ENCODE results near the gene TTC24.

DNA sequence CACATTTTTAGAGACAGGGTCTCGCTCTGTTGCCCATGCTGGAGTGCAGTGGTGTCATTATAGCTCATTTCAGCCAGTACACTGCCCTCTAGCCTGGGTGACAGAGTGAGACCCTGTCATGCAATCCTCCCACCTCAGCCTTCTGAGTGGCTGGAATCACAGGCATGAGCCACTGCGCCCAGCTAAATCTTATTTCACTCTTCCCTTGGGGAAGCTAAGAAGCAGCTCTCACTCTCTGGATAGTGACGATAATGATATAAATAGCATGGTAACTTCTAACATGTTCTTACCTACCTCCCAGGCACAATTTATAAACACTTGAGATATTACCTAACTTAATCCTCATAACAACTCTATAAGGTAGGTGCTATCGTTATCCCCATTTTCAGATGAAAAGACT lies 32.1 kb upstream of the TTC24 start:
- TF ChIP-seq LEF1 (IDR thresholded peaks at IDR 0.05; ENCODE audit: borderline replicate concordance) (no peak), FOXK2 (IDR thresholded peaks at IDR 0.05) (no peak), CTBP1 (IDR thresholded peaks at IDR 0.05; ENCODE audit: borderline replicate concordance) (no peak), TARDBP (IDR thresholded peaks at IDR 0.05) (no peak), BHLHE40 (IDR thresholded peaks at IDR 0.05; ENCODE audit: borderline replicate concordance) (no peak), SUZ12 (IDR thresholded peaks at IDR 0.05) (no peak), SP1 (IDR thresholded peaks at IDR 0.05) (no peak), L3MBTL2 (conservative IDR thresholded peaks at IDR 0.05) (no peak), FOXM1 (IDR thresholded peaks at IDR 0.05; ENCODE audit: borderline replicate concordance) (no peak)
- TF ChIP-seq, protein P1, sequence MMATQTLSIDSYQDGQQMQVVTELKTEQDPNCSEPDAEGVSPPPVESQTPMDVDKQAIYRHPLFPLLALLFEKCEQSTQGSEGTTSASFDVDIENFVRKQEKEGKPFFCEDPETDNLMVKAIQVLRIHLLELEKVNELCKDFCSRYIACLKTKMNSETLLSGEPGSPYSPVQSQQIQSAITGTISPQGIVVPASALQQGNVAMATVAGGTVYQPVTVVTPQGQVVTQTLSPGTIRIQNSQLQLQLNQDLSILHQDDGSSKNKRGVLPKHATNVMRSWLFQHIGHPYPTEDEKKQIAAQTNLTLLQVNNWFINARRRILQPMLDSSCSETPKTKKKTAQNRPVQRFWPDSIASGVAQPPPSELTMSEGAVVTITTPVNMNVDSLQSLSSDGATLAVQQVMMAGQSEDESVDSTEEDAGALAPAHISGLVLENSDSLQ (IDR thresholded peaks at IDR 0.05) = no peak

All from HEK293T (cell line).